IMR-90 (cell line): ENCODE data around the gene LAMB3. TPM values are rescaled to one million over a fixed set of nuclear protein-coding genes. Genes with fewer than 3 reads are reported as not detected.

ENCODE experiments used
- ATAC-seq: fragments of 200-7000 bp; cut with Tn5 transposase; 2 replicates; pipeline ENCODE4 v1.9.1; 2020; ENCODE audit warnings: low read depth, mild to moderate bottlenecking, moderate library complexity
- BruUV-seq: library from RNA; stranded (reverse); fragments of 400-500 nt; replicated peaks from 2 replicates; lab custom pipeline; 2021; lab: Mats Ljungman, UMichigan
- CTCF ChIA-PET: fragments of 300-600 bp; formaldehyde crosslinking; extraction: SDS; loops from one replicate; lab custom pipeline; 2021; ENCODE audit warnings: antibody characterized with exemption; lab: Yijun Ruan, JAX
- POLR2A ChIA-PET: fragments of 300-600 bp; sonication (Branson Sonifier 250); formaldehyde crosslinking; loops from one replicate; lab custom pipeline; 2022; ENCODE audit warnings: antibody characterized with exemption; ENCODE audit not compliant: unreplicated experiment; lab: Charles Lee
- DNase-seq: peaks from one replicate; pipeline ENCODE4 v3.0.0; 2013
- H2AFZ ChIP-seq: replicated peaks from 2 replicates; pipeline ENCODE3; 2013; ENCODE audit warnings: low read length, mild to moderate bottlenecking; ENCODE audit not compliant: poor library complexity
- H2AK5ac ChIP-seq: 2 replicates; pipeline ENCODE4 v1.6.1; 2013; ENCODE audit warnings: low read depth, low read length, inconsistent platforms
- H2AK9ac ChIP-seq: replicated peaks from 2 replicates; pipeline ENCODE3; 2013; ENCODE audit warnings: mild to moderate bottlenecking, low read depth, low read length, moderate library complexity; ENCODE audit not compliant: poor library complexity
- H2BK120ac ChIP-seq: 2 replicates; pipeline ENCODE4 v1.6.1; 2013; ENCODE audit warnings: low read depth, low read length, inconsistent platforms
- H2BK15ac ChIP-seq: 3 replicates; pipeline ENCODE4 v1.6.1; 2013; ENCODE audit warnings: low read depth, low read length, inconsistent platforms
- H2BK20ac ChIP-seq: 2 replicates; pipeline ENCODE4 v1.6.1; 2013; ENCODE audit warnings: low read depth, mild to moderate bottlenecking, inconsistent platforms, low read length, moderate library complexity
- H2BK5ac ChIP-seq: 2 replicates; pipeline ENCODE4 v1.6.1; 2013; ENCODE audit warnings: mild to moderate bottlenecking, low read depth, low read length, inconsistent platforms; ENCODE audit not compliant: poor library complexity, severe bottlenecking
- H3K14ac ChIP-seq: replicated peaks from 2 replicates; pipeline ENCODE4 v1.6.1; 2013; ENCODE audit warnings: low read depth, low read length, inconsistent platforms
- H3K18ac ChIP-seq: 2 replicates; pipeline ENCODE4 v1.6.1; 2013; ENCODE audit warnings: low read depth, low read length, control low read depth
- H3K23ac ChIP-seq: 2 replicates; pipeline ENCODE4 v1.6.1; 2013; ENCODE audit warnings: low read depth, low read length, inconsistent platforms
- H3K27ac ChIP-seq: 2 replicates; pipeline ENCODE4 v1.5.1; 2013; ENCODE audit warnings: mild to moderate bottlenecking, control low read depth, low read length; ENCODE audit not compliant: insufficient read depth
- H3K27me3 ChIP-seq: 2 replicates; pipeline ENCODE4 v1.6.1; 2013; ENCODE audit warnings: low read length; ENCODE audit not compliant: control insufficient read depth, insufficient read depth
- H3K36me3 ChIP-seq: 2 replicates; pipeline ENCODE4 v1.6.1; 2013; ENCODE audit warnings: low read length, mixed read lengths; ENCODE audit not compliant: control insufficient read depth, insufficient read depth
- H3K4ac ChIP-seq: 2 replicates; pipeline ENCODE4 v1.6.1; 2013; ENCODE audit warnings: low read depth, low read length, inconsistent platforms
- H3K4me1 ChIP-seq: 2 replicates; pipeline ENCODE4 v1.6.1; 2013; ENCODE audit warnings: low read length, mixed read lengths; ENCODE audit not compliant: control insufficient read depth, insufficient read depth
- H3K4me2 ChIP-seq: 2 replicates; pipeline ENCODE4 v1.6.1; 2013; ENCODE audit warnings: low read depth, mild to moderate bottlenecking, control low read depth, low read length, moderate library complexity
- H3K4me3 ChIP-seq: 2 replicates; pipeline ENCODE4 v1.5.1; 2013; ENCODE audit warnings: low read depth, mild to moderate bottlenecking, control low read depth, low read length, moderate library complexity; ENCODE audit not compliant: insufficient read depth
- H3K56ac ChIP-seq: 2 replicates; pipeline ENCODE4 v1.6.1; 2013; ENCODE audit warnings: low read length, inconsistent platforms; ENCODE audit not compliant: insufficient read depth; ENCODE audit errors: extremely low read depth
- H3K79me1 ChIP-seq, 2 experiments: 2 replicates each; pipeline ENCODE4 v1.6.1; 2013; ENCODE audit warnings: low read length in 2 of 2, inconsistent platforms in 1 of 2, low read depth in 1 of 2
- H3K9ac ChIP-seq: 2 replicates; pipeline ENCODE4 v1.6.1; 2013; ENCODE audit warnings: low read depth, low read length, control low read depth
- H3K9me1 ChIP-seq: 2 replicates; pipeline ENCODE4 v1.6.1; 2013; ENCODE audit warnings: low read length, inconsistent platforms; ENCODE audit not compliant: insufficient read depth
- H3K9me3 ChIP-seq: 2 replicates; pipeline ENCODE4 v1.6.1; 2013; ENCODE audit warnings: low read length; ENCODE audit not compliant: control insufficient read depth, insufficient read depth
- H4K20me1 ChIP-seq: 2 replicates; pipeline ENCODE4 v1.6.1; 2013; ENCODE audit warnings: low read length, inconsistent platforms; ENCODE audit not compliant: insufficient read depth
- H4K5ac ChIP-seq: 2 replicates; pipeline ENCODE4 v1.6.1; 2013; ENCODE audit warnings: mild to moderate bottlenecking, low read depth, low read length, control low read depth
- H4K8ac ChIP-seq, 2 experiments: 2 replicates each; pipeline ENCODE4 v1.6.1; 2013; ENCODE audit warnings: low read depth in 2 of 2, low read length in 2 of 2, control low read depth in 1 of 2, inconsistent platforms in 1 of 2
- H4K91ac ChIP-seq: 2 replicates; pipeline ENCODE4 v1.6.1; 2013; ENCODE audit warnings: low read depth, low read length, inconsistent platforms; ENCODE audit not compliant: insufficient read depth
- FOS ChIP-seq: fragments of 150-350 bp; IDR thresholded peaks from 2 replicates; pipeline ENCODE4 v1.6.1; 2016; ENCODE audit warnings: low read depth, low read length
- MAFK ChIP-seq: IDR thresholded peaks from 2 replicates; pipeline ENCODE4 v1.6.1; 2012; ENCODE audit warnings: low read depth, low read length, improper control_type of control experiment
- RAD21 ChIP-seq: IDR thresholded peaks from 2 replicates; pipeline ENCODE4 v1.6.1; 2012; ENCODE audit warnings: low read length, improper control_type of control experiment
- RFX5 ChIP-seq: IDR thresholded peaks from 2 replicates; pipeline ENCODE4 v1.8.0; 2012; ENCODE audit warnings: low read depth, mild to moderate bottlenecking, low read length, moderate library complexity
- WGBS, 2 experiments: methylation state at CpG; one replicate each; pipeline versions ENCODE4 v1.1.5 to v1.1.7; 2013; ENCODE audit warnings: missing lambda C conversion rate in 2 of 2; ENCODE audit not compliant: insufficient read length in 1 of 2; ENCODE audit errors: extremely low coverage in 2 of 2; 5-methylcytosine and 5-hydroxymethylcytosine counted together
- dilution Hi-C: fragments of 300-500 bp; cut with HindIII; formaldehyde crosslinking; loops from one replicate; pipeline ENCODE4 v1.14.3; 2018; ENCODE audit warnings: low sequenced_read_pairs; ENCODE audit not compliant: unreplicated experiment
- in situ Hi-C: fragments of 300-500 bp; cut with MboI; formaldehyde crosslinking; loops from 3 replicates; pipeline ENCODE4 v1.14.3; 2019; ENCODE audit warnings: low sequenced_read_pairs, inconsistent platforms, mixed read lengths
- intact Hi-C: fragments of 100-400 bp; cut with micrococcal nuclease; formaldehyde crosslinking; loops from 2 replicates; pipeline ENCODE4 v1.10.0; 2022
- polyA plus RNA-seq, 3 experiments: library from polyadenylated mRNA; depleted of rRNA; stranded (reverse); fragments of >200 nt; gene quantifications; 2 replicates each; pipeline ENCODE4 v1.2.3, GENCODE V29; 2012; ENCODE audit warnings: low replicate concordance in 1 of 3
- total RNA-seq: library from RNA; depleted of rRNA; stranded (reverse); fragments of >200 nt; gene quantifications from 2 replicates; pipeline ENCODE4 v1.2.3, GENCODE V29; 2012
- TF ChIP-seq, protein P1 (sequence below): fragments of 150-350 bp; IDR thresholded peaks from 2 replicates; pipeline ENCODE4 v1.6.1; 2017; ENCODE audit warnings: mild to moderate bottlenecking, antibody characterized with exemption, low read length, low read depth

Gene LAMB3
- total and polyA plus RNA-seq, 2 of the 4 experiments (the other 2 are of a cell fraction) = 0.72 to 2.1 TPM

GRCh38 chr1:209675565-209676154 lies 23.4 kb upstream of the LAMB3 start:
- no peak for TF ChIP-seq MAFK
- TF ChIP-seq FOS = no peak
- TF ChIP-seq RFX5 = no peak
- TF ChIP-seq RAD21 = no peak
- TF ChIP-seq, protein P1, sequence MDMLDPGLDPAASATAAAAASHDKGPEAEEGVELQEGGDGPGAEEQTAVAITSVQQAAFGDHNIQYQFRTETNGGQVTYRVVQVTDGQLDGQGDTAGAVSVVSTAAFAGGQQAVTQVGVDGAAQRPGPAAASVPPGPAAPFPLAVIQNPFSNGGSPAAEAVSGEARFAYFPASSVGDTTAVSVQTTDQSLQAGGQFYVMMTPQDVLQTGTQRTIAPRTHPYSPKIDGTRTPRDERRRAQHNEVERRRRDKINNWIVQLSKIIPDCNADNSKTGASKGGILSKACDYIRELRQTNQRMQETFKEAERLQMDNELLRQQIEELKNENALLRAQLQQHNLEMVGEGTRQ = no peak
- peak; percentile 77 for ATAC-seq
- no TSS peak for BruUV-seq

More at GRCh38 chr1:209675565-209676154, 23.4 kb upstream of the LAMB3 start:
- CTCF ChIA-PET = no interaction called here
- Histone ChIP-seq H3K27me3 (peaks cover 24% of the 10 kb centered on the region), H4K8ac (no peak overlapping the region), H3K36me3 (no peaks in the 10 kb centered on the region), H3K4me3 (peak overlapping the region; percentile 19), H3K4me2 (peak overlapping the region; percentile 40), H3K4ac (no peak overlapping the region), H3K56ac (no peak overlapping the region), H2AFZ (peak overlapping the region; percentile 88), H2AK5ac (no peak overlapping the region), H3K9me1 (no peaks in the 10 kb centered on the region), H3K18ac (no peak overlapping the region), H2BK5ac (no peak overlapping the region), H3K27ac (no peak overlapping the region), H2BK20ac (no peak overlapping the region), H4K20me1 (no peaks in the 10 kb centered on the region), H2BK15ac (no peak overlapping the region), H3K23ac (no peak overlapping the region), H2AK9ac (peak overlapping the region; percentile 9), H3K14ac (no peak overlapping the region), H2BK120ac (no peak overlapping the region), H4K91ac (no peak overlapping the region), H3K4me1 (peaks cover 3% of the 10 kb centered on the region; the same call in 1 of the 2 replicates), H3K9me3 (0 out of 2 replicates have a peak, but pooled peaks cover 3% of the 10 kb centered on the region), H4K5ac (no peak overlapping the region), H3K79me1 (no peaks in the 10 kb centered on the region), H3K9ac (peak overlapping the region; percentile 19)
- dilution Hi-C loops = no loop called here
- WGBS, 2 experiments = 2% methylated on average over 20 of the region's 34 CpGs; no CpG with 5 or more reads in 1 of the 2 experiments
- in situ Hi-C loops = no loop called here
- intact Hi-C loops = no loop called here
- POLR2A ChIA-PET = no interaction called here
- peak; percentile 16 for DNase-seq
